HG02571 (cell line): ENCODE measurements around the gene TIPIN.
A peak's percentile ranks its signal among the peaks of the same experiment; 100 is the strongest.
"Not testable (repeated sequence)": the region's sequence is repeated elsewhere in the genome, so short reads cannot be mapped to it uniquely, and the experiment has no call there.

Experiments used
- ATAC-seq: cut with Tn5 transposase; IDR thresholded peaks from one replicate; pipeline ENCODE4 v1.9.1; 2021; ENCODE audit warnings: mild to moderate bottlenecking, moderate library complexity; ENCODE audit not compliant: unreplicated experiment

Gene TIPIN, protein sequence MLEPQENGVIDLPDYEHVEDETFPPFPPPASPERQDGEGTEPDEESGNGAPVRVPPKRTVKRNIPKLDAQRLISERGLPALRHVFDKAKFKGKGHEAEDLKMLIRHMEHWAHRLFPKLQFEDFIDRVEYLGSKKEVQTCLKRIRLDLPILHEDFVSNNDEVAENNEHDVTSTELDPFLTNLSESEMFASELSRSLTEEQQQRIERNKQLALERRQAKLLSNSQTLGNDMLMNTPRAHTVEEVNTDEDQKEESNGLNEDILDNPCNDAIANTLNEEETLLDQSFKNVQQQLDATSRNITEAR

DNA sequence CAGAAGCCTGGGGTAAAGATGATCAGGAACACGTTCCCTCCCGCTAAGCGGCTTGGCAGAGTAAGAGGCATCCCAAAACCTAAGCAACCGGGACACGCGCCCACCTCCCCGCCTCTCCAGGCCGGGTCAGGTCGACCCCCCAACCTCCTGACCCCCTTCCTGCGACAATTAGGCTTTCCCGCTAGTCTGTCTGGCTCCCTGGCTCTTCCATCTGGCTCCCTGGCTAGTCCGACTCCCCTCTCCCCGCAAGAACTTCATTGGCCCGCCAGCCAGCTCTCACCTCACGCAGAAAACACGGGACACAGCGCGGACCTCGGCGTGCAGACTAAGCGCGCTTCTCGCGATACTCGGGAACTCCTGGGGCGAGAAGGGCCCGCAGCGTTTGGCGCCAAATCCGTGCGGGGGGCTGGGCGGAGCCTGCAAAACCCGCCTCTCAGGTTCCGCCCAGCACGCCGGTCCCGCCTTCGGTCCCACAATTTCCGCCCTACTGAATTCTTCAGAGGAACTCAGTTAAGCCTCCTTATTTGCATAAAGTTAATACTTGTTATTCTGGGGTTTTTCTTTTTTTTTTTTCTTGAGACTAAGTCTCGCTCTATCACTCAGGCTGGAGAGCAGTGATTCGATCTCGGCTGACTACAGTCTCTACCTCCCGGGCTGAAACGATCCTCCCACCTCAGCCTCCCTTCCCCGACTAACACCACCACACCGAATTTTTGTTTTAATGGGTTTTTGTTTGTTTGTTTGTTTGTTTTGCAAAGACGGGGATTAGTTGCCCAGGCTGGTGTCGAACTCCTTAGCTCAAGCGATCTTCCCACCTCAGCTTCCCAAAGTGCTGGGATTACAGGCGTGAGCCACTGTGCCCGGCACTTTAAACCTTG, at the start of gene TIPIN:
TSS of gene TIPIN (minus strand) at position 327 of the 878 bp plus-strand sequence. CDS start 3,738 bp downstream, outside the sequence.
- ATAC-seq = peak; percentile 93

DNA sequence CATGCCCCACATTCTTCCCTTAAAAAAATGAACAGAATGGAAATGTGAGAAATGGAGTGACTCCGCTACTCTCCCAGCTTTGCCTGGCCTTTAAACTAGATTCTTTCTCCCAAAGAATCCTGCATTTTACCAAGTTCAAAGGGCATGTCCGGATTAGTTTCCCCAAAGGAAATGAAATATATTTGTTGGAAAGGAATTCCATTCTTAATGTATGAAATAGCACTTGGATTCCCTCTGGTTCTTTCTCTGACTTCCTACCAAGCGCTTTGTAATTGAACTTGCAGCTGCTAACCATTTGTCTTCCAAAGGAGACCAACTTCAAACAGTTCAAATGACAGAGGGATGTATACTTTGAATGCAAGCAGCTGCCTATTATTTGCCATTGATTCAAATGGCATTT, 49.1 kb upstream of the TIPIN start:
- ATAC-seq = no peak

DNA sequence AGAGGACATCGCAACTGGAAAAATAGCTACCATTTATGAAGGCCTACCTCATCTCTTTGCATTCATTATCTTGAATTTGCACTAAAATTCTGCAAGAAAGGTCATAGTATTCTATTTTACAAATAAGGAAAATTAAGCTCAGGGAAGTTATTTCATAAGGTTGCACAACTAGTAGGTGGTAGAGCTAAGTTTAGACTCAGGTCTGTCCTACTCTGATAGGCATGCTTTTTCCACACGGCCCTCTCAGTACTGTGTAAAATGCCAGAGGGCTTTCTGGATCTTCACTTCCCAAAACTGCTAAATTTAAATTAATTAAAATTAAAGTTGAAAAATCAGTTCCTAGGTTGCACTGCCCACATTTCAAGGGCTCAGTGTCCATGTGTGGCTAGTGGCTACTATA, 48.5 kb upstream of the TIPIN start:
- no peak for ATAC-seq

DNA sequence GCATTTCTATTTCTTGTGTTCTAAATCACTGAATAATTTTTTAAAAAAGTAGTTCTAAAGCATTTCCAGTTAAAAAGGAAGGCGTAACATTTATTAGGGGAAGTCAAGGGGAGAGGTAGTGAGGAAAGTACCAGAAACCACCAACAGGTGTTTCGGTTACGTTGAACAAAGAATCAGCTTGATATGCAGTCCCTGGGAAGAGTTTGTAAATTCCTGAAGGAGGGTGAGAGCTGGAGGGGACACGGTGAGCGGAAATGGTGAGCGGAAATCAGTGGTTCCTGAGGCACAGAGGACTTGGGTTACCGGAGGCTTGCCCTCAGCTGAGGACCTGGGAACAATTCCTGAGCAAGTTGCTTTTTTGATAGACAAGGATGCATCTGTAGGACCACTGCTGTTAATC, 48.0 kb upstream of the TIPIN start:
- no peak for ATAC-seq

DNA sequence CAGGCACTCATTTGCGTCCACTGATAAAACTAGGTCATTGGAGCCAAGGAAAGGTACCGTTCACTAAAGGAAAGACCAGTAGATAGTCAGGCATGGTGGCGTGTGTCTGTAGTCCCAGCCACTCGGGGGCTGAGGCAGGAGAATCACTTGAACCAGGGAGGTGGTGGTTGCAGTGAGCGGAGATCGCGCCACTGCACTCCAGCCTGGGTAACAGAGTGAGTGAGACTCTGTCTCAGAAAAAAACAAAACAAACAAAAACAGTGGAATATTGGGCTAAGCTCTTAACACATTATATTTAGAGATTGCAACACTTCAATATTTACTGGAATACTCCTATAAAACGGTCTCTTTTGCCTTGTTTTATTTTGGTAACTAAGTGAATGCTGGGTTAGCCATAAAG, 47.6 kb upstream of the TIPIN start:
- no peak for ATAC-seq

DNA sequence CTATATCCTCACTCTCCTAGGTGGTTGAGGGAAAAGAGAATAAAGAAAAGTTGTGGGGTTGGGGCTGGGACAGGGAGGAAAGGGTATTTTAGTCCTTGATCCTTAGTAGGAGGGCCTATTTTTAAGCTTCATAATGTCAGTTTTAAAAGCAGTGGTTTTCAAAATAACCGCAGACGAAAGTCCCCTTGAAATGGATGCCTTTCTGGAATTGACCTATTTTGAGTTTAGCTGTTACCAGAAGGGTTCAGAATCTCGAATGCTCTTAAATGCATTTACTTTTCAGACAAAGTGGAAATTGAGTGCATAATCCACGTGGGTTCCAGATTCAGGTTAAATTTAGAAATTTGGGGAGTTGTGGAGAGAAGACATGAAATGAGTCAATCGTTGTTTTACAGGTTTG, 46.8 kb upstream of the TIPIN start:
- no peak for ATAC-seq

DNA sequence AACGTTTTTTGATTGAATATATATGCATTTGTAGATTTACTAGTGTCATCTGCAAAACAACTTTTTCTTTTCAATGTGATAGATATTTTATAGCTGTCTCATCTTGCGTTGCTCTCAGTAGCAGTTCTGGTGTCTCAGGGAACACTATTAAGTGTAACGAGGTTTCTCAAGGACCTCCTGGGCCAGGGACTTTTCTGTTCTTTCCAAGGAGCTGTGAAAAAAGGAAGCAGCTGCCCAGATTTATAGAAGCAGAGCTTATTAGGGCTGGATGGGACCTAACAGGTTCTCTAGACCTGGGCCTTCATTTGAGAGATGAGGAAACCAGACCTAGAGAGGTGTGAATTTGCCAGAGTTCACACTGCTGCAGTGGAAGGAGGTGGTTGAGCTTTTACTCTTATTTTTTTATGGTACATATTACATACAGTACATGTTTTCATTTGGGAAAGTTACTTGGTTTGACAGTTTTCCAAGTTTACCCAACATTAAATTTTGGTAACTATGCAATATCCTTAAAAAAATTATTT, 46.3 kb upstream of the TIPIN start:
- no peak for ATAC-seq

DNA sequence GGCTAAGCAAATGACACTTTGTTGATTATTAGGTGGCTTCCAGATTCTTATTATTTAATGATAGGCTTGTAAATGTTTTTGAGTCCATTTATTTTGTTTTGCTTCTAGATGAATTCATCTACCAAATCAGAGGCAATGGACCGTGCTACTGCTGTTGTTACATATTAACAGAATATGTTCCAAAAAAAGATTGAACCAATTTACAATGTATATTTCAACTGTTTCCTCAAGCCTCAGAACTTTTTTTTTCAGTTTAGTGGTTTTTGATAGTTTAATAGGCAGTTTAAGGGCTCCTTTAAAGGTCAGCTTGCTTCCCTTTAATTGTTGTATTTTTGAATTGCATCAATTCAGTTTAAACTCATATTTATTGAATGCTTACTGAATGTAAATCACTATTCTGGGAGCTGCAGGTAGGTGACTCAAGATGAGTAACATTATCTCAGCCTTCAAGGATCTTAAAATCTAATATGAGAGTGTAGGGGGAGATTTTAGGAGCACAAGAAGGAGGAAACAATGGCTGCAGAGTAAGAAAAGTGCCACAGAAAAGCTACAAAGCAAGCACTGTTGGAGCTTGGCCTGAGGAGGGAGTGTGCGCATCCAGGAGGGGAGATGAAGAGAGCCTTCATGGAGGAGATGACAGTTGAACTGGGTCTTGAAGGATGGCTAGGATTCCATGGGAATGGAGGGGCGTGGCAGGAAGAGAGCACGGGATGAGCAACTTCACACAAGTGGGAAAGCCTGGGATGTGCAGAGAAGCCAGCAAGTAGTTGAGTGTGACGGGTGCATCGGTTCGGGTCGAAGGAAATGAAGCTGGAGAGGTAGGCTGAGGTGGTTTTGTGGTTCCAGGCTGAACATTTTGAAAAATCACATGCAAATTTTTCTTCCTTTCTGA, 44.9 kb upstream of the TIPIN start:
- no peak for ATAC-seq

DNA sequence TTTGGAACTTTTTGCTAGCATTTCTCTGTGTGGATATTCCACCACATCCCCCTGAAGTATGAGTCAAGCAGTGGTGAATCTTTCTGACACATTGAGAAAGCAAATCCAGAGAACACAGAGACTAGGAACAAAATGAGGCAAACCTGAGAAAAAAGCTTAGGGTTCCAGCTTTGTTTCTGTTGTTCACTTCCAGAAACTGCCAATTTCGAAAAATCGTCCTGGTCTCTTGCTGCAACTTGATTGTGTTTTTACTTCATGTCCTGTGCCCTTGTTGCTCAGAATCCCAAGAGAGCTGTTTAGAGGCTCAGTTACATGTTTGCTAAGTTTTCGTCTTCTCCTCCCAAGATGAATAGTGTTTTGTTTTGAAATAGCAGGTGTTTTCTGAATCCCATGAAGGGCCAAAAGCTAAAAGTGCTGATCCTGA, 43.9 kb upstream of the TIPIN start:
- ATAC-seq = no peak

DNA sequence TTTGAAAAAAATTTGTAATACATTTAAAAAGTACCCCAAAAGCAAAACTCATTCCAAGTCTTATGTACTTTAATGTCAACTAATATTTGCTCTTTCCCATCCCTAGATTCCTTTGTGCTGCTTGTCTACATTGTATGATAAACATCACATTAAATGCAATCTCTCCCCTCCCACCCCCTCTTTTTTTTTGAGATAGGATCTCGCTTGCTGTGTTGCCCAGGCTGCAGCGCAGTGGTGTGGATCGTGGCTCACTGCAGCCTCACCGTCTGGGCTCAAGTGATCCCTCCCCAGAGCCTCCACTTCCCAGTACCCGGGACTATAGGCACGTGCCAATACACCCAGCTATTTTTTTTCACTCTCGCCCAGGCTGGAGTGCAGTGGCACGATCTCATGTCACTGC, 42.8 kb upstream of the TIPIN start:
- no peak for ATAC-seq

DNA sequence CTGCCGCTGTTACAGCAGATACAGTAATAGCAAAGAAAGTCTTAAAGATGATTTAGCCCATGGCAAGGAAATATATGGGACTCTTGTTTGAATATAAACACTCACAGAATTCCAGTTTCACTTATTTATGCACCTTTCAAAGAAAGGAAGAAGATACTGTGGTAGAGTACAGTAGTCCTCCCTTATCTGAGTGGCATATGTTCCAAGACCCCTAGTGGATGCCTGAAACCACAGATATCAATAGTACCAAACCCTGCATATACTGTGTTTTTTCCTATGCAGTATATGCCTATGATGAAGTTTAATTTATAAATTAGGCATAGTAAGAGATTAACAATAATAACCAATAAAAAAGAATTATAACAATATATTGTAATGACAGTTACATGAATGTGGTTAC, 38.4 kb upstream of the TIPIN start:
- no peak for ATAC-seq

DNA sequence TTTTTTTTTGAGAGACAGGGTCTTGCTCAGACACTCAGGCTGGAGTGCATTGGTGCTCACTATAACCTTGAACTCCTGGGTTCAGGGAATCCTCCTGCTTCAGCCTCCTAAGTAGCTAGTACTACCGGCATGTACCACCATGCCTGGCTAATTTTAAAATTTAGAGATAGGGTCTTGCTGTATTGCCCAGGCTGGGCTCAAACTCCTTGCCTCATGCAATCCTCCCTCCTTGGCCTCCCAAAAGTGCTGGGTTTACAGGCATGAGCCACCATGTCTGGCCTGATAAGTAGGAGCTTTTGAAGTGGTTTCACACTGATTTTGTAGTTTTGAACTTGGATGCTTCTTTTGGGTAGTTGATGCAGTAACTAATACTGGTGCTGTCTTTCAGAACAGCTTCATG, 38.0 kb upstream of the TIPIN start:
- ATAC-seq = no peak

DNA sequence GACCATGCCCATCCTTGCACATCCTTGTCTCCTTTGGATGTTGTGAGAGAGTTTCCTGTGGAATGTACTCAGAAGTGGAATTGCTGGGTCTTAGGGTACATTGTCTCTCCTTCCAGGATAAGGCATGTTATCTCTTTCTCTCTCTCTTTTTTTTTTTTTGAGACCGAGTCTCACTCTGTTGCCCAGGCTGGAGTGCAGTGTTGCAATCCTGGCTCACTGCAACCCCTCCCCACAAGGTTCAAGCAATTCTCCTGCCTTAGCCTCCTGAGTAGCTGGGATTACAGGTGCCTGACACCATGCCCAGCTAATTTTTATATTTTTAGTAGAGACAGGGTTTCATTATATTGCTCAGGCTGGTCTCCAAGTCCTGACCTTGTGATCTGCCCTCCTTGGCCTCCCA, 36.6 kb upstream of the TIPIN start:
- not testable (repeated sequence) for ATAC-seq

DNA sequence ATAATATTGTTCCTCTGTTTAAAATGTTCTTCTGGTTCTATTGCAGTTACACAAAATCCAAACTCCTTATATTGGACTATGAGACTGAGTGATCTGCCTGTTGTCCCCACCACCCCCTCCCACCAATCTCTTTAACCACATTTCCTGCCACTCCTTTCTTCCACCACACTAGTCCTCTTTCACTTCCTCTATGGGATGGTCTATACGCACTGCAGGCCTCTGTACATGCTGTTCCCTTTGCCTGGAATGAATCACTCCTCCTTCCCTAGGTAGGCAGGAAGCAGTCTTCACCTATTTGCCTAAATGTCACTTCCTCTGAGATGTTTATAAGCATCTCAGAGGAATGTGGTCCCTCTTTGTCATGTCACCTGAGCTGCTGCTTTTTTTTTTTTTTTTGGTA, 34.2 kb upstream of the TIPIN start:
- ATAC-seq = no peak

DNA sequence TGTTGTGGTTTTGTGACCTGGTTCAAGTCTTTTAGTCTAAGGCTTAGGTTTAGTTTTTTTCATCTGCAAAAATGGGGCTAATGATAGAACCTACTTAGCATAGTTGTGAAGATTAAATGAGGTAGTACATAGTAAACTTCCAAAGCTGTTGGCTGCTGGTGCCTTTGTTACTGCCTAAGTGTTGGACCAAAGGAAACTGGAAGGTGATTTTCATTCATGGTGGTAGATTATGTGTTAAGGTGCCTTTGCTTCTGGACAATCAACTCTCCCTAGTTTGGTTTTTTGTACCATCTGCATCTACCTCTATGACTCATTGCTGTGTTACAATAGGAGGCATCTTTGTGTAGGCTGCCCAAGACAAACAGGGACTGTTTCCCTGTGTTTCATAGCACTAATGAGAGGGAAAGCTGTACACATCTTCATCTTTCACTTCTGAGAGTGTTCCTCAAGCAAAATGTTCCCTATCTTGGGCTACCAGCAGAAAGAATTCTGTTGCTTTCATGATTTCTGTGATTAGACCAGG, 33.4 kb upstream of the TIPIN start:
- no peak for ATAC-seq

DNA sequence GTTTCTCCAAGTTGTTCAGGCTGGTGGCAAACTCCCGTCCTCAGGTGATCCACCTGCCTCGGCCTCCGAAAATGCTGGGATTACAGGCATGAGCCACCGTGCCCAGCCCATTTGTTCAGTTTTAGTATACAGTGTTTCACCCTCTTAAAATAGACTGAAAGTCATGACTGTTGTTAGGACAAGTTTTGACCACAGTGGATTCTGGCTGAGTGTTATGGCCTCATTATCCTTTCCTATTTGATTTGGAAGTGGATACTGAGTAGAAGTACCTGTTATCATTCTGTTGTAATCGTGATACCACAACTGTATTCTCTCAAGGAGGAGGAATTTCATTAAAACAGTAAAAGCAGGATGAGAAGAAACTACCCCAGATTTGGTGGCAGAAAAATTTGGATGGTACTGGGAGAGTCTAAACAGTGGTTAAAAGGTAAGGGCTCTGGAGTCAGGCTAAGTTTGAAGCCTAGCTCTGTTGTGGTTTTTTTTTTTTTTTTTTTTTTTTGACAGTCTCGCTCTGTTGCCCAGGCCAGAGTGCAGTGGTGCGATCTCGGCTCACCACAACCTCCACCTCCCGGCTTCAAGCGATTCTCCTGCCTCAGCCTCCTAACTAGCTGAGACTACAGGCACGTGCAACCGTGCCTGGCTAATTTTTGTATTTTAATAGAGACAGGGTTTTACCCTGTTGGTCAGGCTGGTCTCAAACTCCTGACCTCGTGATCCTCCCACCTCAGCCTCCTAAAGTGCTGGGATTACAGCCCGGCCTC, 32.8 kb upstream of the TIPIN start:
- no peak for ATAC-seq

DNA sequence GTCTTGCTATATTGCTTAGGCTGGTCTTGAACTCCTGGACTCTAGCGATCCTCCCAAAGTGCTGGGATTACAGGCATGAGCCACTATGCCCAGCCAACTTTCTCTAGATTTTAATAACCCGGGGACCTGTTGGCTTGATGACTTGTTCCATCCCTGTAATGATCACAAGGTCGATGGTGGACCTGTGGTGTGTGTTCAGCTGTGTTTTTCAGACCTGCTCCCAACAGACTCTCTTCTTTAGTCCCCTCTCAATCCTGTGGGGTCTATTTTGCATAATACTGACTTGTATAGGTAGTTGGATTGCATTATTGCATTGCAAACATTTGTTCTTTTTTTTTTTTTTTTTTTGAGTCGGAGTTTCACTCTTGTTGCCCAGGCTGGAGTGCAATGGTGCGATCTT, 32.1 kb upstream of the TIPIN start:
- no peak for ATAC-seq

DNA sequence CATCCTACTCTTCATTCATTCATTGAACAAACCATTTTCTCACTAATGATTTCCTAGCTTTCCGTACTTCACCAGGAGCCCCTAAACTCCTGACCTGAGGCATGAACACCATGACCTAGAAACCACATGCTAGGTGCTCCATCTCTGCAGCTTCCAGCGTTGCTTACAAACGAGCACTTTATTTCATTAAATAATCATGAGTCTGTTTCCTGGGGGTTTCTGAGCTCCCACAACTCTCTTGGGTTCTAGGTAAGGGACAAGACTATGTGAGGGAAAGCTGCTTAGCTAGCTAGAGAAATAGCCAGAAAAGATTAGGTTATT, 31.5 kb upstream of the TIPIN start:
- ATAC-seq = no peak

DNA sequence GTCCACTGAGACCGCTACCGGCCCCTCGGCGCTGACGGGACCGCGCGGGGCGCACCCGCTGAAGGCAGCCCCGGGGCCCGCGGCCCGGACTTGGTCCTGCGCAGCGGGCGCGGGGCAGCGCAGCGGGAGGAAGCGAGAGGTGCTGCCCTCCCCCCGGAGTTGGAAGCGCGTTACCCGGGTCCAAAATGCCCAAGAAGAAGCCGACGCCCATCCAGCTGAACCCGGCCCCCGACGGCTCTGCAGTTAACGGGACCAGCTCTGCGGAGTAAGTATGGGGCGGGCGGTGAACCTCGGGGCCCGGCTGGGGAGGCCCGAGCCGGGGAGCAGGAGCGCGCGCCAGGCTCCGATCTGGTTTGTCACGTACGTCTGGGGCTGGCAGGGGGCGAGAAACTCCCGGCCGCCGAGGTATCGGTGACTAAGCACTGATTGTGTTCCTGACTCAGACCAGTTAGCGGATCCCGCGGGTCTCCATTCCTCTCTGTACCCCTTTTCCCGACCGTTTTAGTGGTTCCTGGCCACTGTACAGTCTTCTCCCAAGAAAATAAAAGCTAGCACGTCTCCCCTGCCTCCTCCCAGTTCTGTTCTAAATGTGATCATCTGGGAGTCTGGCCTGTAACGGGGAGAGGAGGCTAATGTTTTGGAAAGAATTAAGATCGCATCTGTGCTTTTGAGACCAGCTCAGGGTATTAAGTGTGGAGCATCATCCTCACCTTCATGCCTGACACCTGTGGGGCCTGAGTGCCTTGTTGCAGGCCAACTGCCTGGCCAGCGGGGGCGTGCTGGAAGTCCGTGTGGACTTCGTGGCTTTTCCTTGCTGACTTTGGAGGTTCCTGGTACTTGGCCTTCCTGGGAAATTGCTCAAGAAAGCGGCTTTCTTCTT, 30.9 kb upstream of the TIPIN start:
- peak; percentile 20 for ATAC-seq
